DLD1 (cell line): ENCODE measurements around the gene GCNT2.
"Not testable (repeated sequence)": the region's sequence is repeated elsewhere in the genome, so short reads cannot be mapped to it uniquely, and the experiment has no call there.

Experiments
- in situ Hi-C: cut with HindIII; loops from 2 replicates; pipeline ENCODE4 v1.10.0; 2017; ENCODE audit warnings: low sequenced_read_pairs

The GCNT2 gene

DNA sequence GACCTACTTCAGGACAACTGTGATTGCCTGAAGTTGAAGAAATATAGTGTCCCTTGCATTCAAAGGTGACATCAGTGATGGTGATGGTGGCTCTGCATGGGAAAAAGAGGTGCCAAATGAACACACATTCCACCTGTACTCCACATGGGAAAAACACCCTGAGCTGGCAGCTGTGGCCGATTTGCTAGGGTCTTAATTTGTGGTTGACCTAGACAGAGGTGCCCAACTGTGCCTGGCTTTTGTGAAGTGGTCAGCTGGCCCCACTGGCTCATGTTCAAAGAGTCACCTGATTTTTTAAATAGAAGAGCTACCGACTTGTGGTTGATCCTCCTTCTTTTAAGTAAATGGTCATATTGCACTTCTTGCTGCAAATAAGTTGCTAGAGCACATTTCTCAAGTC is 7.6 kb upstream of the GCNT2 start:
- in situ Hi-C loops, result no loop called here

DNA sequence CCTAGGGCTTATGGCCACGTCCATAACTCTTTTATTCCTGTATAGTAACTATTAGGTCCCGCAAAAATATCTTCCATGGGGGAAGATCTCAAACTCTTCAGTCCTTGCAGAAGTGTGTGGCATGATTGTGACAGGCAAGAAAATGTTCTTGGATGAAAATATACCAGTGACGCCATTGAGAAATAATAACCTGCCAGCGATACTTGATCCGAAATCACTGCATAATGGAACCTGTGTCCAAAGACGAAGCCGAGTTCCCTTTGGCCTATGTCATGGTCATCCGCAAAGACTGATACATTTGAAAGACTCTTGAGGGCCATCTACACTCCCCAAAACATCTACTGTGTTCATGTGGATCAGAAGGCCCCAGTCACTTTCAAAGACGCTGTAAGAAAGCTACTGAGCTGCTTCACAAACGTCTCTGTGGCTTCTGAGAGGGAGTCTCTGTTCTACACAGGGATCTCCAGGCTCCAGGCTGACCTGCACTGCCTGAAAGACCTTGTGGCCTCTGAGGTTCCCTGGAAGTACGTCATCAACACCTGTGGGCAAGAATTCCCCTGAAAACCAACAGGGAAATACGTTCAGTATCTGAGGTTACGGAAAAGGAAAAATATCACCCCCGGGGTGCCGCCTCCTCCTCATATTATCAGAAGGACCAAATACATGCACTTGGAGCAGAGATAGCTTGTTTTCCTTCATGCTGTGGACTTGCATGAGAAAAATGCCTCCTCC is 6.9 kb upstream of the GCNT2 start:
- in situ Hi-C loops, result no loop called here

DNA sequence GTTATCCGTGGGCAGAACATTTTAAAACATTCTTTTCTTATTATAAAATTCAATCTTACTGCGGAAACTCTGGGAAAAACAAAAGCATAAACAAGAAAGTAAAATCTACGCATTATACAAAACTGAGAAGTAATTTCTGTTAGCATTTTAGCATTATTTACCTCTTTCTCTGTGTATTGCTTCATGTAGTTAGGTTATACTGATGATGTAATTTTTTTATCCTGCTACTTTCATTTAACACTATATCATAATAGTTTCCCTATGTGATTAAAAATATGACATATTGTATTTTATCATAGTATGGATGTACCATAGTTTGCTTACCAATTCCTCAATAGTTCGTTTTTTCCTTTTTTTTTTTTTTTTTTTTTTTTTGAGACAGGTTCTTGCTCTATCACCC is 4.2 kb upstream of the GCNT2 start:
- in situ Hi-C loops, result no loop called here

DNA sequence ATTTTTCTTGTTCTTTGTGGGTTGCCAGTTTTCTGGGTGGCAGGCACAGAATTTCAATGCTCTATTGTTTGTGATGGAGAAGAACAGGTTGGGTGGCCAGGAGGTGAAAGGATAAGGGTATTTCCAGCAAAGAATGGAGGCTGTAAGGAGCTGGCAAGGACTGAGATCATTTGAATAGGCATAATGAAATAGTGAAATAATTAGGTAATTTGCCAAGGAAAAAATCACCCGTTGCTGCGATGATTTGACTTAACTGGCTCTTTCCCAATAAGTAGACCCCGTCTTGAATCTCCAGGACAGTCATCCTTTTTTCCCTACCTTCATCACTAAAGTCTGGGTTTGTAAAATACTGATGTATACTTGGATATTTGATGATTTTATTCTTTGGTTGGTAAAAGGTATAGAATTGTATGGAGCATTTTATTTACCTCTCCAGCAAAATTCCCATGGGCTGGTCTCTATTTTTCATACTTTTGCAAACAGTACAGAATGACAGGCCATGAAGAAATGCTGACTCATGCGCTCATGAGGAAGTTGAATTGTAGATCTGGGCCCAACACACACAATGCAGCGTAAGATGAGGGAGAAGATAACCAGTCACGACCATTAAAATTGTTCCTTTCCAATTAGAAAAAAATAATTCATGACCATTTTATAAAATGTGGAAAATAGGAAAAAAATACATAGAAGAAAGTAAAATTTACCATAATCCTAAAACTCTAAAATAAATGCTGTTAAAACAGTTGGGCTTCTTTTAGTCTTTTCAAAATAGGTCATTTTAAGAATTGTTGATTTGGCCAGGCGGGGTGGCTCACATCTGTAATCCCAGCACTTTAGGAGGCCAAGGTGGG is 2.4 kb upstream of the GCNT2 start:
- in situ Hi-C loops, result no loop called here

DNA sequence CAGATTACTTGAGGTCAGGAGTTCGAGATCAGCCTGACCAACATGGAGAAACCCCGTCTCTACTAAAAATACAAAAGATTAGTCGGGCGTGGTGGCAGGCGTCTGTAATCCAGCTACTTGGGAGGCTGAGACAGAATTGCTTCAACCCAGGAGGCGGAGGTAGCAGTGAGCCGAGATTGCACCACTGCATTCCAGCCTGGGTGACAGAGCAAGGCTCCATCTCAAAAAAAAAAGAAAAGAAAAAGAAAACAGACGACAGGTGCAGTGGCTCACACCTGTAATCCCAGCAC is 1.8 kb upstream of the GCNT2 start:
- in situ Hi-C loops, result not testable (repeated sequence)

- in situ Hi-C loops, result no loop called here
Measured at GRCh38 chr6:10520468-10520867, 683 bp upstream of the GCNT2 start.

DNA sequence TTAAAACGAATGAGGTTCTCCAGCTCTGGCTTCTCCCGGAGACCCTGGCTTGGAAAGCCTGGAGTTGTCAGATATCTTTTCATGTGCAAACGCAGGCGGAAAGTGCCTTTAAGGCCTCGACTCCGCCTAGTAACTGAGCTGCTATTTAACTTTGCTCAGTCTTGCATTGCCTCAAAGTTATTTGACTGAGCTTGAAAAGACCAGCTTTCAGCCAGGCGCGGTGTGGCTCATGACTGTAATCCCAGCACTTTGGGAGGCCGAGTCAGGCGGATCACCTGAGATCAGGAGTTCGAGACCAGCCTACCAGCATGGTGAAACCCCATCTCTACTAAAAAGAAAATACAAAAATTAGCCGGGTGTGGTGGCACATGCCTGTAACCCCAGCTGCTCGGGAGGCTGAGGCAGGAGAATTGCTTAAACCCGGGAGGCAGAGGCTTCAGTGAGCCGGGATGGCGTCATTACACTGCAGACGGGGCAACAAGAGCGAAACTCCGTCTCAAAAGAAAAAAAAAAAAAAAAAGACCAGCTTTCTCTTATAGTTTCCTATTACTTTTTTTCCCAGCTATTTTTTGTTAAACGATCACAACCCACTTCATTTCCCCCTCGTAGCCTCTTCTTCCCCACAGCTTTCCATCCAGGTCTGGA is 1.9 kb downstream of the GCNT2 start:
- in situ Hi-C loops, result no loop called here

GRCh38 chr6:10526156-10526555 is 5.0 kb downstream of the GCNT2 start:
- in situ Hi-C loops, result no loop called here

DNA sequence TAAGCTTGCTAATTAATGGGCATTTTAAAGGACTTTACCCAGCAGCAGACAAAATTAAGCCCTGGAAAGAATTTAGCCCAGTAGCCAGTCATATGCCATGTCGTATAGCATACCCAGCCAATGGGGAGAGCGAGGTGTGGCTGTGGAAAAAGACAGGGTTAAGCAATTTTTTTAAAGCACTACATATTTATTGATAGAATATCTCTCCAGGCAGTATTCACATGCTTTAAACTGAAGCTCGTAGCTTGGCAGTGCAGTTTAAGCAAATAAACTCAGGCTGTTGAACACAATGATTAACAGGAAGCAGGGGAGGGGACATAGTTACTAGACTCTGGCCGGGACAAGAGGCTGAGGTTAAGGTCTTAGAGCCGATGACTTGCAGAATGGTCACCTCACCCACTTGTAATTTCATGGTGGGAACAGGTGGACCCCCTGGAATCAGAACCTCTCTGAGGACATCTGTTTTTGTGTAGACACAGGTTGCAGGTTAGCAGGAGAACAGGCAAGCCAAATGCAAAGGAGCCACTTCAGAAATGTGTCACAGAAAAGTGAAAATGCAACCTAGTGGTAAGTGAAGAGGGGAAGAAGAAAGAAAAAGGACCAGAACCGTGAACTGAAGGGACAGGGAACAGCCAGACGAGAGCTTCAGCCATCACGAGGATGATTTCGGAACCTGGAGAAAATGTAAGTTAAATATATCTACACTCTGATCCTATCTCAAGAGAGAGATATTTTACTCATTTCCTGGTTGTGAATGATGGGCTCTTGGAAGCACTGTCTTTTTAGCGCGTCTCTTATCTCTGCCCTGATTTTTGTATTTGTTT is 7.2 kb downstream of the GCNT2 start:
- in situ Hi-C loops, result no loop called here

DNA sequence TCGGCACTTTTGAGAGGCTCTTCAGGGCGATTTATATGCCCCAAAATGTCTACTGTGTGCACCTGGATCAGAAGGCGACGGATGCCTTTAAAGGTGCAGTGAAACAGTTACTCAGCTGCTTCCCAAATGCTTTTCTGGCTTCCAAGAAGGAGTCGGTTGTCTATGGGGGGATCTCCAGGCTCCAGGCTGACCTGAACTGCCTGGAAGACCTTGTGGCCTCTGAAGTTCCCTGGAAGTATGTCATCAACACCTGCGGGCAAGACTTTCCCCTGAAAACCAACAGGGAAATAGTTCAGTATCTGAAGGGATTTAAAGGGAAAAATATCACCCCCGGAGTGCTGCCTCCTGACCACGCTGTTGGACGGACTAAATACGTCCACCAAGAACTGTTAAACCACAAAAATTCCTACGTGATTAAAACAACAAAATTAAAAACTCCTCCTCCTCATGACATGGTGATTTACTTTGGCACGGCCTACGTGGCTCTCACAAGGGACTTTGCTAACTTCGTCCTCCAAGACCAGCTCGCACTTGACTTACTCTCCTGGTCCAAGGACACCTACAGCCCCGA is 8.2 kb downstream of the GCNT2 start:
- in situ Hi-C loops, result no loop called here

- in situ Hi-C loops, result not testable (repeated sequence)
Measured at GRCh38 chr6:10529828-10530374, 8.8 kb downstream of the GCNT2 start.

GRCh38 chr6:10531503-10531902 is 10.4 kb downstream of the GCNT2 start:
- in situ Hi-C loops, result no loop called here

GRCh38 chr6:10531942-10532341 is 10.8 kb downstream of the GCNT2 start:
- in situ Hi-C loops, result no loop called here

DNA sequence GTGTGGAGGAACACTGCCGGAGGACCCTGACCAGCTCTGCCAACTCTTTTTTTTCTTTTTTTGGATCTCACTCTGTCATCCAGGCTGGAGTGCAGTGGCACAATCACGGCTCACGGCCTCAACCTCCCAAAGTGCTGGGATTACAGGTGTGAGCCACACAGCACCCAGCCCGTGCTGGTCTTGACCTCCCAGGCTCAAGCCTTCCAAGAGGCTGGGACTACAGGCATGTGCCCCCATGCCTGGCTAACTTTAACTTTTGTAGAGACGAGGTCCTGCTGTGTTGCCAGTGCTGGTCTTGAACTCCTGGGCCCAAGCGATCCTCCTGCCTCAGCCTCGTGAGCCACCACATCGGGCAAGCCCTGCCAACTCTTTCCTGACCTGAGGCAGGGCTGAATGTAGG is 11.2 kb downstream of the GCNT2 start:
- in situ Hi-C loops, result no loop called here

DNA sequence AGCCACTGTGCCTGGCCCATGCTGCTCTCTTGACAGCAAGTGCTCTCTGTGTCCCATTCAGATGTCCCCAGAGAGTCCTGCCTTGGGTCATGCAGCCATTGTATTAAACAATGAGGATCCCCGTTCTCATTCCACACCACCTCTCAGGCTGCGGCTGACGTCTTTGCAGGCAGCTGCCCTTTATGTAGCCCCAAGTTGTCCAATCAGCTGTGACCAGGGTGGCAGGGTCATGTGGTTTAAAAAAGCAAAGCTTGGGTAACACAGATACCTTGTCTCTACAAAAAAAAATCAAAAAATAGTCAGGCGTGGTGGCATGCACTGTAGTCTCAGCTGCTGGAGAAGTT is 13.2 kb downstream of the GCNT2 start:
- in situ Hi-C loops, result no loop called here

GRCh38 chr6:10535193-10535592 is 14.0 kb downstream of the GCNT2 start:
- in situ Hi-C loops, result no loop called here

DNA sequence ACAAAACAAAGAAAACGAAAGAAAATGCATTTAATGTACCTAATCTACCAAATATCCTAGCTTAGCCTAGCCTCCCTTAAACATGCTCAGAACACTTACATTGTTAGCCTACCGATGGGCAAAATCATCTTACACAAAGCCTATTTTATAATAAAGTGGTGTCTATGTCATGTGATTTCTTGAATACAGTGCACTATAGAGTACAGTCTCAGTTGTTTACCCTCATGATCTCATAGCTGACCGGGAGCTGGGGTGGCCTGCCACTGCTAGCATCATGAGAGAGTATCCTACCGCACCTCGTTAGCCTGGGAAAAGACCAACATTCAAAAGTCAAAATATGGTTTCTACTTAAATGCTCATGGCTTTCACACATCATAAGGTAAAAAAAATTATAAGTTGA is 16.6 kb downstream of the GCNT2 start:
- in situ Hi-C loops, result no loop called here

GRCh38 chr6:10540073-10540746 is 19.1 kb downstream of the GCNT2 start:
- in situ Hi-C loops, result no loop called here

DNA sequence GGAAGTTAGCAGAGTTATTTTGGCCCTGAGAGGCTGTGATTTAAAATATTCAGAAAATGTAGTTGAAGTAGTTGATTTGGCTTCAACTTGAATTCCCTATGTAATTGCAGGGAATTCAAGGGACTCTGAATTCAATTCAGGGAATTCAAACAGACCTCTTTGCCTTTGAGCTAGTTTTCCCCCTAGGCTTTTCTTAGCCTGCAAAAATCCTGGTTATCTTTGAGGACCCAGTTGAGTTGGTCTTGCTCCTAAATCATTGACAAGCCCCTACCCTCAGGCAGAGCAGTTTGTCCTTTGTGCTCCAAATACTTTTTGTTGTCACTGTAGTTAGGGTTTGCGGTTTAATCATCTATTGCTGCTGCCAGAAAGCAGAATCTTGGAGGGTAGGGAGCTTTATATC is 20.4 kb downstream of the GCNT2 start:
- in situ Hi-C loops, result no loop called here

- in situ Hi-C loops, result no loop called here
Measured at GRCh38 chr6:10542213-10542612, 21.1 kb downstream of the GCNT2 start.
